ENCODE measurements around the gene TRAF3.

DNA sequence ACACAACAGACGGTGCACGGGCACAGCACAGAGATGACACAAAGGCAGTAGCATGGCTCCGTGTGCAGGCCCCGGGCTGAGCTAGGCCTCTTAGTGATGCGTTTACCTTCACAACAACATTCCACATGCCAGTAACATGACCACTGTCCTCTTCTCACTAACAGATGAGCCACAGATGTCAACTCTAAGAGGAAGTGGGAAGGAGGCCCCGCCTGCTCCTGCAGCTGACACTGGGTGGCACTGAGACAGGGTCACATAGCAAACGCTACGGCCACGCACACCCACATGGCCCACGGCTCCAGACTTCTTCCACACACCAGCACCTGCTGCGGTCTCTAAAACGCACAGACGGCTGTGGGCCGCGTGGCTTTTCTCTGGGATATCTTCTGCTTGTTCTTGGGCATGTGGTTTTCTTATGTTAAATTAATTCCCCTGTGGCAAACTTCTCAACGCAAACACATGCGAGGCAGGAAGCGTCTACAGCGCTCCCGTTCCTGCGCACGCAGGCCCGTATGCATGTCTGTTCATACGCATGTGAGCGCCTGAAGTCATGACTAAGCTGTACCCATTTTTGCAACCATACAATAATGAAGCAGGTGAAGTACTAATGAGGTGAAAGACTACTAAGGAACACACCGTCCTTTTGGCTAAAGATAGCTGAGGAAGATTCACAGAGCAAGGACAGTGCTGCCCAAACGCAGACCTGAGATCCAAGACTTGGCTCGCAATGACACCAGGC, 172.0 kb downstream of the TRAF3 start:
- TF ChIP-seq, protein P1, sequence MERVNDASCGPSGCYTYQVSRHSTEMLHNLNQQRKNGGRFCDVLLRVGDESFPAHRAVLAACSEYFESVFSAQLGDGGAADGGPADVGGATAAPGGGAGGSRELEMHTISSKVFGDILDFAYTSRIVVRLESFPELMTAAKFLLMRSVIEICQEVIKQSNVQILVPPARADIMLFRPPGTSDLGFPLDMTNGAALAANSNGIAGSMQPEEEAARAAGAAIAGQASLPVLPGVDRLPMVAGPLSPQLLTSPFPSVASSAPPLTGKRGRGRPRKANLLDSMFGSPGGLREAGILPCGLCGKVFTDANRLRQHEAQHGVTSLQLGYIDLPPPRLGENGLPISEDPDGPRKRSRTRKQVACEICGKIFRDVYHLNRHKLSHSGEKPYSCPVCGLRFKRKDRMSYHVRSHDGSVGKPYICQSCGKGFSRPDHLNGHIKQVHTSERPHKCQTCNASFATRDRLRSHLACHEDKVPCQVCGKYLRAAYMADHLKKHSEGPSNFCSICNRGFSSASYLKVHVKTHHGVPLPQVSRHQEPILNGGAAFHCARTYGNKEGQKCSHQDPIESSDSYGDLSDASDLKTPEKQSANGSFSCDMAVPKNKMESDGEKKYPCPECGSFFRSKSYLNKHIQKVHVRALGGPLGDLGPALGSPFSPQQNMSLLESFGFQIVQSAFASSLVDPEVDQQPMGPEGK (CRISPR knock-in tag; IDR thresholded peaks at IDR 0.05; ENCODE audit: borderline replicate concordance) = no peak
- TF ChIP-seq ZFP3 (CRISPR knock-in tag; IDR thresholded peaks at IDR 0.05) (no peak), ZFP30 (CRISPR knock-in tag; IDR thresholded peaks at IDR 0.05) (no peak), BACH2 (CRISPR knock-in tag; IDR thresholded peaks at IDR 0.05; ENCODE audit: borderline replicate concordance) (no peak), GLIS3 (CRISPR knock-in tag; IDR thresholded peaks at IDR 0.05) (no peak), ARNTL (CRISPR knock-in tag; IDR thresholded peaks at IDR 0.05; ENCODE audit: borderline replicate concordance, low read depth) (no peak), ESRRG (CRISPR knock-in tag; IDR thresholded peaks at IDR 0.05) (no peak), OSR1 (CRISPR knock-in tag; IDR thresholded peaks at IDR 0.05) (no peak), CREB5 (CRISPR knock-in tag; IDR thresholded peaks at IDR 0.05; ENCODE audit: low read depth) (no peak)

Measured in SK-N-SH treated with all-trans-retinoic acid at 6 μM for 48 hours (cell line).